Stimulated activated CD8-positive, alpha-beta memory T cell treated with anti-CD3 and anti-CD28 coated beads, Interleukin-2, amount 100 ng/mL, for 1 hour (primary cell): ENCODE measurements around the gene AQP4.

Source experiments
- DNase-seq, 2 donors: peaks; one replicate each; pipeline ENCODE4 v3.0.0-alpha.2; 2020; ENCODE audit warnings: low read depth in 2 of 2

Gene AQP4

GRCh38 chr18:26865557-26865956 is at the start of gene AQP4:
Gene AQP4, minus strand, starts transcription at chr18:26865707. Its CDS starts 18 bp downstream, at chr18:26865689.
- no peak for DNase-seq

GRCh38 chr18:26911840-26912239 is 46.3 kb upstream of the AQP4 start:
- DNase-seq: no peak

- no peak for DNase-seq
These were observed 44.2 kb upstream of the AQP4 start for GRCh38 chr18:26909599-26910290.

- DNase-seq: no peak
These were observed 43.4 kb upstream of the AQP4 start for GRCh38 chr18:26908906-26909305.

GRCh38 chr18:26902291-26902690 is 36.8 kb upstream of the AQP4 start:
- DNase-seq: no peak

- DNase-seq: no peak
These were observed 35.5 kb upstream of the AQP4 start for GRCh38 chr18:26901020-26901419.

GRCh38 chr18:26894426-26894825 is 28.9 kb upstream of the AQP4 start:
- no peak for DNase-seq

- no peak for DNase-seq
These were observed 28.5 kb upstream of the AQP4 start for GRCh38 chr18:26893996-26894395.

- no peak for DNase-seq
These were observed 22.8 kb upstream of the AQP4 start for GRCh38 chr18:26888259-26888658.

- no peak for DNase-seq
These were observed 9.6 kb upstream of the AQP4 start for GRCh38 chr18:26875040-26875654.

GRCh38 chr18:26874283-26874682 is 8.8 kb upstream of the AQP4 start:
- no peak for DNase-seq

- DNase-seq: no peak
These were observed 4.1 kb upstream of the AQP4 start for GRCh38 chr18:26869640-26870039.

GRCh38 chr18:26868968-26869586 is 3.6 kb upstream of the AQP4 start:
- no peak for DNase-seq

GRCh38 chr18:26867471-26867870 is 2.0 kb upstream of the AQP4 start:
- DNase-seq: no peak

GRCh38 chr18:26864658-26865057 is 849 bp downstream of the AQP4 start:
- DNase-seq: no peak

- no peak for DNase-seq
These were observed 1.5 kb downstream of the AQP4 start for GRCh38 chr18:26863921-26864497.

- no peak for DNase-seq
These were observed 2.2 kb downstream of the AQP4 start for GRCh38 chr18:26863122-26863879.

GRCh38 chr18:26862084-26862483 is 3.4 kb downstream of the AQP4 start:
- DNase-seq: no peak

- DNase-seq: no peak
These were observed 11.1 kb downstream of the AQP4 start for GRCh38 chr18:26854292-26854881.

GRCh38 chr18:26853401-26853800 is 12.1 kb downstream of the AQP4 start:
- DNase-seq: no peak

GRCh38 chr18:26843760-26844159 is 21.7 kb downstream of the AQP4 start:
- no peak for DNase-seq

- DNase-seq: no peak
These were observed 24.5 kb downstream of the AQP4 start for GRCh38 chr18:26840965-26841364.
